K562 (cell line): ENCODE measurements around the gene STK11. TPM values are rescaled to one million over a fixed set of nuclear protein-coding genes. Genes with fewer than 3 reads are reported as not detected.

ENCODE experiments used
- ARHGAP35 ChIP-seq: fragments of 450-650 bp; IDR thresholded peaks from 2 replicates; pipeline ENCODE4 v1.6.1; 2018; ENCODE audit not compliant: partially characterized antibody
- BDP1 ChIP-seq: IDR thresholded peaks from 3 replicates; pipeline ENCODE4 v1.6.1; 2011; ENCODE audit not compliant: insufficient read length, insufficient read depth
- CBFA2T3 ChIP-seq: fragments of 450-650 bp; IDR thresholded peaks from 2 replicates; pipeline ENCODE4 v1.6.1; 2017
- CBX2 ChIP-seq: fragments of 200-600 bp; sonication (generic); IDR thresholded peaks from one replicate; pipeline ENCODE4 v1.6.1; 2012; ENCODE audit warnings: mild to moderate bottlenecking, low read length, inconsistent platforms; ENCODE audit not compliant: insufficient read depth, poor library complexity, severe bottlenecking
- CREB5 ChIP-seq: fragments of 250-450 bp; sonication (Bioruptor Pico); IDR thresholded peaks from 2 replicates; pipeline ENCODE4 v1.5.0; 2020; ENCODE audit warnings: mild to moderate bottlenecking
- CTBP1 ChIP-seq: fragments of 450-650 bp; IDR thresholded peaks from 2 replicates; pipeline ENCODE4 v1.6.1; 2016; ENCODE audit warnings: borderline replicate concordance
- HMGXB4 ChIP-seq: sonication (generic); formaldehyde crosslinking; IDR thresholded peaks from 2 replicates; pipeline ENCODE4 v1.8.1; 2023; ENCODE audit warnings: mild to moderate bottlenecking, missing genetic modification reagents
- MXI1 ChIP-seq: IDR thresholded peaks from 2 replicates; pipeline ENCODE4 v1.6.1; 2011; ENCODE audit warnings: low read depth, mild to moderate bottlenecking, improper control_type of control experiment, low read length
- PHB ChIP-seq: fragments of 250-450 bp; sonication (Bioruptor Pico); IDR thresholded peaks from 2 replicates; pipeline ENCODE4 v1.5.0; 2021
- RFX7 ChIP-seq: fragments of 250-450 bp; sonication (Bioruptor Pico); IDR thresholded peaks from 2 replicates; pipeline ENCODE4 v1.5.1; 2021; ENCODE audit warnings: mild to moderate bottlenecking
- SREBF2 ChIP-seq: sonication (generic); formaldehyde crosslinking; IDR thresholded peaks from 2 replicates; pipeline ENCODE4 v1.4.0; 2020; ENCODE audit warnings: mild to moderate bottlenecking, missing genetic modification reagents
- TOE1 ChIP-seq, 2 experiments: fragments of 450-650 bp in 1 of 2; sonication (generic) in 1 of 2; formaldehyde crosslinking in 1 of 2; IDR thresholded peaks; 2 replicates each; pipeline versions ENCODE4 v1.7.1 to v1.8.0; 2016 to 2022; ENCODE audit warnings: borderline replicate concordance in 2 of 2, mild to moderate bottlenecking in 2 of 2, antibody characterized with exemption in 1 of 2, inconsistent platforms in 1 of 2, low read depth in 1 of 2, missing genetic modification reagents in 1 of 2, moderate library complexity in 1 of 2
- ZBTB33 ChIP-seq: sonication (generic); formaldehyde crosslinking; IDR thresholded peaks from 2 replicates; pipeline ENCODE4 v1.8.1; 2023; ENCODE audit warnings: mild to moderate bottlenecking, missing genetic modification reagents
- ZC3H4 ChIP-seq: sonication (generic); formaldehyde crosslinking; IDR thresholded peaks from 2 replicates; pipeline ENCODE4 v1.9.0; 2021; ENCODE audit warnings: missing genetic modification reagents, borderline replicate concordance
- ZNF232 ChIP-seq: sonication (generic); formaldehyde crosslinking; IDR thresholded peaks from 2 replicates; pipeline ENCODE4 v1.8.0; 2022; ENCODE audit warnings: mild to moderate bottlenecking, missing genetic modification reagents
- ZNF253 ChIP-seq: fragments of 250-450 bp; sonication (Bioruptor Pico); conservative IDR thresholded peaks from 2 replicates; pipeline ENCODE4 v1.6.1; 2021; ENCODE audit warnings: mild to moderate bottlenecking
- ZNF592 ChIP-seq: fragments of 450-650 bp; IDR thresholded peaks from 2 replicates; pipeline ENCODE4 v1.6.1; 2017; ENCODE audit warnings: antibody characterized with exemption, mild to moderate bottlenecking
- ZNF668 ChIP-seq: fragments of 250-450 bp; sonication (Bioruptor Pico); IDR thresholded peaks from 2 replicates; pipeline ENCODE4 v1.8.0; 2022; ENCODE audit warnings: mild to moderate bottlenecking, inconsistent platforms
- ZNF830 ChIP-seq: fragments of 250-450 bp; sonication (Bioruptor Pico); IDR thresholded peaks from 2 replicates; pipeline ENCODE4 v1.5.0; 2021; ENCODE audit warnings: mild to moderate bottlenecking
- polyA plus RNA-seq, 8 experiments: library from polyadenylated mRNA; depleted of rRNA in 4 of 8; stranded (reverse) in 5 of 8; unstranded in 3 of 8; fragments of >200 nt; fragmentation: Nextera tagmentation in 2 of 8; fragmentation: Illumina TruSeq in 1 of 8; extraction: Ambion mirVana in 2 of 8; extraction: Trizol in 1 of 8; gene quantifications; 2 replicates each; pipeline versions ENCODE4 v1.2.1 to v1.2.3, GENCODE V29; 2011 to 2014; ENCODE audit warnings: inconsistent platforms in 1 of 8, missing spikeins in 1 of 8
- total RNA-seq, 7 experiments: library from RNA; depleted of rRNA in 6 of 7; stranded (reverse); fragments of >200 nt in 6 of 7; fragmentation: Illumina TruSeq in 2 of 7; extraction: Trizol in 2 of 7; gene quantifications; 2 replicates each; pipeline versions ENCODE4 v1.2.1 to v1.2.3, GENCODE V29; 2011 to 2021; ENCODE audit warnings: low replicate concordance in 1 of 7

The STK11 gene
- total and polyA plus RNA-seq, 9 of the 15 experiments (the other 6 are each of a cell fraction or from before 2014, with no cell fraction given): 0.15 to 96.5 (median 31.7) TPM

GRCh38 chr19:1269478-1270212 lies 64.1 kb downstream of the STK11 start (continued):
- TF ChIP-seq CREB5 (0 out of 2 replicates have a peak, but pooled peaks have one; percentile 33), ZBTB33 (CRISPR knock-in tag) (no peak), ARHGAP35 (no peak), TOE1 (IDR thresholded peaks at IDR 0.05; ENCODE audit: borderline replicate concordance) (no peak), TOE1 (CRISPR knock-in tag; IDR thresholded peaks at IDR 0.05; ENCODE audit: borderline replicate concordance, low read depth) (no peak), CTBP1 (peak; percentile 14; the same call in 1 of the 2 replicates), MXI1 (peak; percentile 93), ZNF668 (no peak), ZNF592 (peak; percentile 87), RFX7 (0 out of 2 replicates have a peak, but pooled peaks have one; percentile 15), SREBF2 (CRISPR knock-in tag) (no peak), ZNF830 (no peak), ZNF253 (CRISPR knock-in tag) (no peak), HMGXB4 (no peak), CBX2 (no peak), ZC3H4 (CRISPR knock-in tag) (no peak; the same call in none of the 2 replicates), ZNF232 (CRISPR knock-in tag) (no peak), PHB (CRISPR knock-in tag) (0 out of 2 replicates have a peak, but pooled peaks have one; percentile 79), BDP1 (no peak), CBFA2T3 (no peak)
